ENCODE results near the gene SMARCAD1. TPM values are rescaled to one million over a fixed set of nuclear protein-coding genes. Genes with fewer than 3 reads are reported as not detected.
A peak's percentile ranks its signal among the peaks of the same experiment; 100 is the strongest.

Gene SMARCAD1
- total RNA-seq, 2 donors from 2014 or later: 67.1 to 85.5 TPM

GRCh38 chr4:94160774-94161173, 46.9 kb upstream of the SMARCAD1 start:
- Mint-ChIP-seq H3K9me3 (peaks cover 28% of the 10 kb centered on the region), H3K27me3 (ENCODE audit: insufficient read depth) (no peaks in the 10 kb centered on the region), H3K36me3 (ENCODE audit: low read depth) (peaks cover 72% of the 10 kb centered on the region), H3K27ac (peak overlapping the region; percentile 32), H3K4me3 (no peak overlapping the region), H3K4me1 (peaks cover 32% of the 10 kb centered on the region)
- DNase-seq: no peak
- H3K4me1 ChIP-seq (ENCODE audit: control insufficient read depth, insufficient read depth, low read length): peaks cover 9% of the 10 kb centered on the region
- no peaks in the 10 kb centered on the region for H3K27me3 ChIP-seq (ENCODE audit: control insufficient read depth, insufficient read depth, low read length, poor library complexity, severe bottlenecking)
- H3K9me3 ChIP-seq (ENCODE audit: control insufficient read depth, low read length): peaks cover 42% of the 10 kb centered on the region
- TF ChIP-seq CTCF (conservative IDR thresholded peaks at IDR 0.05): no peak
- H3K27ac ChIP-seq (ENCODE audit: low read depth, low read length): no peak overlapping the region
- no peak overlapping the region for H3K4me3 ChIP-seq (ENCODE audit: low read length)
- no peak overlapping the region for H3K9ac ChIP-seq (ENCODE audit: extremely low read depth, low read length, poor library complexity, severe bottlenecking)
- peaks cover 70% of the 10 kb centered on the region for H3K36me3 ChIP-seq (ENCODE audit: control insufficient read depth, insufficient read depth, low read length)
- 96 to 100% methylated on average over 4 of the region's 4 CpGs for WGBS, 2 experiments (ENCODE audit: insufficient coverage in 1 of 2, insufficient read length in 1 of 2)

GRCh38 chr4:94165256-94165655, 42.4 kb upstream of the SMARCAD1 start:
- Mint-ChIP-seq H3K4me3 (no peak overlapping the region), H3K9me3 (peaks cover 31% of the 10 kb centered on the region), H3K36me3 (ENCODE audit: low read depth) (peaks cover 71% of the 10 kb centered on the region), H3K27me3 (ENCODE audit: insufficient read depth) (no peaks in the 10 kb centered on the region), H3K4me1 (peaks cover 36% of the 10 kb centered on the region), H3K27ac (peak overlapping the region; percentile 95)
- WGBS, 2 experiments (ENCODE audit: insufficient coverage in 1 of 2, insufficient read length in 1 of 2): 45% methylated on average over 2 to 3 of the region's 3 CpGs
- Histone ChIP-seq H3K4me3 (ENCODE audit: low read length) (peak overlapping the region; percentile 60), H3K9ac (ENCODE audit: extremely low read depth, low read length, poor library complexity, severe bottlenecking) (peak overlapping the region; percentile 5), H3K27ac (ENCODE audit: low read depth, low read length) (no peak overlapping the region), H3K4me1 (ENCODE audit: control insufficient read depth, insufficient read depth, low read length) (peaks cover 9% of the 10 kb centered on the region), H3K36me3 (ENCODE audit: control insufficient read depth, insufficient read depth, low read length) (peaks cover 71% of the 10 kb centered on the region), H3K9me3 (ENCODE audit: control insufficient read depth, low read length) (peaks cover 34% of the 10 kb centered on the region), H3K27me3 (ENCODE audit: control insufficient read depth, insufficient read depth, low read length, poor library complexity, severe bottlenecking) (no peaks in the 10 kb centered on the region)
- DNase-seq: peak; percentile 74
- TF ChIP-seq CTCF (conservative IDR thresholded peaks at IDR 0.05): no peak

- no peak overlapping the region for H3K4me3 Mint-ChIP-seq
- H3K4me1 Mint-ChIP-seq: peaks cover 31% of the 10 kb centered on the region
- peaks cover 54% of the 10 kb centered on the region for H3K9me3 Mint-ChIP-seq
- no peaks in the 10 kb centered on the region for H3K27me3 ChIP-seq (ENCODE audit: control insufficient read depth, insufficient read depth, low read length, poor library complexity, severe bottlenecking)
- H3K27ac ChIP-seq (ENCODE audit: low read depth, low read length): no peak overlapping the region
- no peak for TF ChIP-seq CTCF (conservative IDR thresholded peaks at IDR 0.05)
- DNase-seq: no peak
- H3K27ac Mint-ChIP-seq: peak overlapping the region; percentile 74
- H3K9me3 ChIP-seq (ENCODE audit: control insufficient read depth, low read length): peaks cover 51% of the 10 kb centered on the region
- H3K36me3 ChIP-seq (ENCODE audit: control insufficient read depth, insufficient read depth, low read length): peaks cover 70% of the 10 kb centered on the region
- H3K27me3 Mint-ChIP-seq (ENCODE audit: insufficient read depth): no peaks in the 10 kb centered on the region
- peaks cover 69% of the 10 kb centered on the region for H3K36me3 Mint-ChIP-seq (ENCODE audit: low read depth)
- no peak overlapping the region for H3K4me3 ChIP-seq (ENCODE audit: low read length)
- peaks cover 9% of the 10 kb centered on the region for H3K4me1 ChIP-seq (ENCODE audit: control insufficient read depth, insufficient read depth, low read length)
- WGBS, 2 experiments (ENCODE audit: insufficient coverage in 1 of 2, insufficient read length in 1 of 2): 93 to 100% methylated on average over 2 of the region's 2 CpGs
- H3K9ac ChIP-seq (ENCODE audit: extremely low read depth, low read length, poor library complexity, severe bottlenecking): no peak overlapping the region
Observed at GRCh38 chr4:94168321-94168720, 39.3 kb upstream of the SMARCAD1 start.

All from endodermal cell (in vitro differentiated cells).